Bronchial epithelial cell (primary cell): ENCODE data around the gene SIN3A. TPM values are rescaled to one million over a fixed set of nuclear protein-coding genes. Genes with fewer than 3 reads are reported as not detected.

Experiments used
- DNase-seq: peaks from one replicate; pipeline ENCODE4 v3.0.0-alpha.2; 2010; ENCODE audit warnings: low read depth
- FAIRE-seq: peaks from 2 replicates; lab custom pipeline; 2011; peaks lifted over from hg19 to GRCh38; lab: Jason Lieb, UNC
- H3K27me3 ChIP-seq: 2 replicates; pipeline ENCODE4 v1.5.1; 2011; ENCODE audit warnings: low read length; ENCODE audit not compliant: control insufficient read depth, insufficient read depth
- H3K36me3 ChIP-seq: 2 replicates; pipeline ENCODE4 v1.5.1; 2011; ENCODE audit warnings: low read length; ENCODE audit not compliant: control insufficient read depth, insufficient read depth
- H3K4me3 ChIP-seq: 2 replicates; pipeline ENCODE4 v1.5.1; 2011; ENCODE audit warnings: mild to moderate bottlenecking, low read depth, low read length, control low read depth
- total RNA-seq: library from RNA; depleted of rRNA; stranded (reverse); fragments of >200 nt; gene quantifications from 2 replicates; pipeline ENCODE4 v1.2.1, GENCODE V29; 2014
- TF ChIP-seq, protein P1 (sequence below): IDR thresholded peaks from 2 replicates; pipeline ENCODE4 v1.5.1; 2011; ENCODE audit warnings: mild to moderate bottlenecking, moderate library complexity, low read length, control low read depth, inconsistent platforms; ENCODE audit not compliant: insufficient read depth, severe bottlenecking

Gene SIN3A
- total RNA-seq, 1 donor from 2014 or later: 11.6 TPM

DNA sequence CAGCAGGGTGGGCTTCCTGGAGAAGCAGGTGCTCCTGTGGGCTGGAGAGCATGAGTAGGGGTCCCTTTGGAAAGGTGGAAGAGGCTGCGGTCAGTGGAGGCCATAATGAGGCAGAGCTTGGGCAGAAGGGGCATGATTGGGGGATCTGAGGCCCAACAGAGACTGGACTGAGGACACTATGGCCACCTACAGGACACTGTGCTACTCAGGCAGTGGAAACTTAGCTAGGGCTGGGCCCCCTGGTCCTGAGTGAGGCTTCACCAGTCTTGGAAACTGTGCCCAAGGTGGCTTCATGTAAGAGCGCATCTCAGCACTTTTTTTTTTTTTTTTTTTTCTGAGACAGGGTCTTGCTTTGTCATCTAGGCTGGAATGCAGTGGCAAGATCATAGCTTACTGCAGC lies 121.9 kb downstream of the SIN3A start:
- H3K27me3 ChIP-seq: no peaks in the 10 kb centered on the region
- no peaks in the 10 kb centered on the region for H3K36me3 ChIP-seq
- no peak for DNase-seq
- TF ChIP-seq, protein P1, sequence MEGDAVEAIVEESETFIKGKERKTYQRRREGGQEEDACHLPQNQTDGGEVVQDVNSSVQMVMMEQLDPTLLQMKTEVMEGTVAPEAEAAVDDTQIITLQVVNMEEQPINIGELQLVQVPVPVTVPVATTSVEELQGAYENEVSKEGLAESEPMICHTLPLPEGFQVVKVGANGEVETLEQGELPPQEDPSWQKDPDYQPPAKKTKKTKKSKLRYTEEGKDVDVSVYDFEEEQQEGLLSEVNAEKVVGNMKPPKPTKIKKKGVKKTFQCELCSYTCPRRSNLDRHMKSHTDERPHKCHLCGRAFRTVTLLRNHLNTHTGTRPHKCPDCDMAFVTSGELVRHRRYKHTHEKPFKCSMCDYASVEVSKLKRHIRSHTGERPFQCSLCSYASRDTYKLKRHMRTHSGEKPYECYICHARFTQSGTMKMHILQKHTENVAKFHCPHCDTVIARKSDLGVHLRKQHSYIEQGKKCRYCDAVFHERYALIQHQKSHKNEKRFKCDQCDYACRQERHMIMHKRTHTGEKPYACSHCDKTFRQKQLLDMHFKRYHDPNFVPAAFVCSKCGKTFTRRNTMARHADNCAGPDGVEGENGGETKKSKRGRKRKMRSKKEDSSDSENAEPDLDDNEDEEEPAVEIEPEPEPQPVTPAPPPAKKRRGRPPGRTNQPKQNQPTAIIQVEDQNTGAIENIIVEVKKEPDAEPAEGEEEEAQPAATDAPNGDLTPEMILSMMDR: no peak
- H3K4me3 ChIP-seq: no peak overlapping the region
- FAIRE-seq: no peak

DNA sequence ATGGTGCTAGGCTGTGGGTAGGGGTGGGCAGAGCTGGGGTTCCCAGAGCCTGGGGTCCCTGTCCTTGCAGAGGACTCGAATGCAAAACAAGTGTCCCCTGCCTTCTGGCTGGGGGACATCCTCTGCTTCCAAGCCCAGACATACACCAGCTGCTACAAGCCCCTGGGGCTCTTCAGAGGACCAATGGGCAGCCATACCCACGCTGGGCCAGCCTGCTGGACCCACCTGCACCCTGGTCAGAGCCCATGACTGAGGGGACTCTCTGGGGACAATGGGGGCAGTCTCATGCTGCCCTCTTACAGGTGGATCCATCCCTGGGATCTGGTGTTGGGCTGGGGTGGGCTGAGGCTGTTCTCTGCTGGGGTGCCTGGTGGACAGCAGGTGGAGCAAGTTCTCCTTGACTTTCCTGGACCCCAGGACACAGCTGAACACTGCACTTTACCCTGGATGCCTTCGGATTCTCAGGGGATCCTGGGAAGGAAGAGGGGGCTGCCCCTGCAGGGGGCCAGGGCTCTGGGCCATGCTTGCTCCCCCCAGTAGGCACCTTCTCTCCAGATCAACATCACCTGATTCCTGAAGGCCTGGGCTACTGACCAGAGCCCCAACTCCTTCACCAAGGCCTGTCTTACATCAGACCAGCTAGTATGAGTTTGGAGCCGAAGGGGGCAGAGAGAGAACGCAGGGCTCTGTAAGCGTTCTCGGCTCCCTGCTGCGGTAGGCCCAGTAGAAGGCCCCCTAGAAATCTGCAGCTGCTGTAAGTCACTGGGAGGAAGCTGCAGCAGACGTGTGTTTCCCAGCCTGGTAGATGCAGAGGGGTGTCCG lies 122.8 kb downstream of the SIN3A start:
- no peak overlapping the region for H3K4me3 ChIP-seq
- no peak for FAIRE-seq
- TF ChIP-seq, protein P1: no peak
- H3K27me3 ChIP-seq: no peaks in the 10 kb centered on the region
- no peaks in the 10 kb centered on the region for H3K36me3 ChIP-seq
- DNase-seq: no peak

DNA sequence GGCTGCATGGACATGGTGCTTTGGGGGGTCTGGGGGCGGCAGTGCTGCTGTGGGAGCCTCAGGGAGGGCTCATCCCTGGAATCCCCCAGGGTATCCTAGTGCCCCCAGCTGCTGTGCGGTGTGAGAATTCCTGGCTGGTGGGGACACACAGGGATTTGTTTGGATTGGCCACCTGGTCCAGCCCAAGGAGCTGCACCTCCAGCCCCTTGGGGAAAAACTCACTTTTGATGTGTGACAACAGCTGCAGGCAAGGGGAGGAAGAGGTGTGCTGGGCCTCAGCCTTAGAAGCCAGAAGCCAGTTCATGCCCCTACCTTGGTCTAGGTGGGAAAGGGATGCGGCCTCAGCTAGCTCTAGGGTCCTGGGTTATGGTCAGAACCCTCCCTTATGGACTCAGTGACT lies 124.0 kb downstream of the SIN3A start:
- DNase-seq (no peak), FAIRE-seq (no peak)
- TF ChIP-seq, protein P1: no peak
- Histone ChIP-seq H3K4me3 (no peak overlapping the region), H3K27me3 (no peaks in the 10 kb centered on the region), H3K36me3 (no peaks in the 10 kb centered on the region)

DNA sequence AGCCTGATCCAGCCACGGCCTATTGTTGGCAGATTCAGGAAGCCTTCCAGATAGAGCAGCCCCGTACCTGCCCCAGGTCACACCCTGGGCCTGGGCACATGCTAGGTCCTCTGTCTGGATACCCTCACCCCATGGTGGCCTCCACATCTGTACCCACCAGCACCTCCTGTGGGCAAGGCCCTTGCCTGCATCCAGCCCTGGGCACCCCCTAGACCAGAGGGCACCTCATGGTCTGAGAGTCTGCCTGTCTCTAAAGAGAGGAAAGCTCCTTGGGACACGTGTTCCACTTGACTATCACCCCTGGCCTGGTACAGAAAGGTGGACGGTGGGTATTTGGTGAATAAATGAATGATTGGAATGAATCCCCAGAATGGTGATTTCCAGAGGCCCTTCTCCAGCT lies 124.5 kb downstream of the SIN3A start:
- no peak for FAIRE-seq

DNA sequence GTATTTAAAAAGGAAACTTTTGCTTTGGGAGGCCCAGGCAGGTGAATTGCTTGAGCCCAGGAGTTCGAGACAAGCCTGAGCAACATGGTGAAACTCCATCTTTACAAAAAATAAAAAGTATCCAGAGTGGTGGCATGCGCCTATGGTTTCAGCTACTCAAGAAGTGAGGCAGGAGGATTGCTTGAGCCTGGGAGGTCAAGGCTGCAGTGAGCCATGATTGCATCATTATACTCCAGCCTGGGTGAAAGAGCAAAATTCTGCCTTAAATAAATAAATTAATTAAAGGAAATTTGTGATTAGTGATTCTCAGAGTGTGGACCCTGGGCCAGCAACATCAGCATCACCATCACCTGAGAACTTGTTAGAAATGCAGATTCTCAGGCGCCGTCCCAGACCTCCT lies 125.6 kb downstream of the SIN3A start:
- H3K36me3 ChIP-seq: no peaks in the 10 kb centered on the region
- TF ChIP-seq, protein P1: no peak
- H3K27me3 ChIP-seq: no peaks in the 10 kb centered on the region
- no peak overlapping the region for H3K4me3 ChIP-seq
- no peak for FAIRE-seq
- no peak for DNase-seq

More for the DNA sequence above, 124.5 kb downstream of the SIN3A start:
- DNase-seq: no peak
- Histone ChIP-seq H3K27me3 (no peaks in the 10 kb centered on the region), H3K36me3 (no peaks in the 10 kb centered on the region), H3K4me3 (no peak overlapping the region)
- TF ChIP-seq, protein P1: no peak
